SU-DHL-6 (cell line): Measurements from ENCODE around the gene CPLX4.

ENCODE experiments used
- CTCF ChIP-seq: fragments of 200-600 bp; sonication (generic); IDR thresholded peaks from one replicate; pipeline ENCODE4 v1.5.1; 2017; ENCODE audit warnings: antibody characterized with exemption, mild to moderate bottlenecking, low read length, moderate library complexity; ENCODE audit not compliant: insufficient read depth, poor library complexity, severe bottlenecking
- EZH2phosphoT487 ChIP-seq: fragments of 200-600 bp; sonication (generic), shearing (Covaris generic); conservative IDR thresholded peaks from 2 replicates; pipeline ENCODE4 v1.6.1; 2018; ENCODE audit warnings: mild to moderate bottlenecking, antibody characterized with exemption, low read length, moderate library complexity, mixed read lengths

- TF ChIP-seq CTCF = no peak
- no peak for TF ChIP-seq EZH2phosphoT487
Measured at GRCh38 chr18:59272891-59273758, 45.3 kb downstream of the CPLX4 start, which contains the start of gene RAX.
